Tibial nerve (tissue), 3 donors: Measurements from ENCODE around the gene NUCB1.
"Not testable (repeated sequence)": the region's sequence is repeated elsewhere in the genome, so short reads cannot be mapped to it uniquely, and the experiment has no call there.

Experiments
- CTCF ChIP-seq, 5 experiments: fragments of 200-600 bp in 3 of 5; fragments of 450-650 bp in 2 of 5; sonication (generic) in 3 of 5; IDR thresholded peaks; one replicate each; pipeline ENCODE4 v1.5.1; 2016 to 2019; ENCODE audit warnings: antibody characterized with exemption in 5 of 5, mild to moderate bottlenecking in 3 of 5, moderate library complexity in 2 of 5
- POLR2A ChIP-seq, 2 donors: fragments of 450-650 bp; IDR thresholded peaks; one replicate each; pipeline ENCODE4 v1.6.1; 2017; ENCODE audit warnings: antibody characterized with exemption in 2 of 2, mild to moderate bottlenecking in 2 of 2, moderate library complexity in 2 of 2

- not testable (repeated sequence) for TF ChIP-seq CTCF, POLR2A (IDR thresholded peaks at IDR 0.05)
Measured at GRCh38 chr19:48927692-48928091, 27.6 kb downstream of the NUCB1 start.
